CD14-positive monocyte (primary cell): Measurements from ENCODE around the gene RCCD1. TPM values are rescaled to one million over a fixed set of nuclear protein-coding genes. Genes with fewer than 3 reads are reported as not detected.

Source experiments
- DNase-seq, 3 donors: peaks; one replicate each; pipeline ENCODE4 v3.0.0-alpha.2; 2011 to 2022
- H2AFZ ChIP-seq: 2 replicates; pipeline ENCODE4 v1.6.0; 2012; ENCODE audit warnings: mild to moderate bottlenecking, low read depth, low read length, inconsistent platforms; ENCODE audit not compliant: insufficient read depth, poor library complexity, severe bottlenecking
- H3K27ac ChIP-seq, 2 donors: 1 replicate in 1 of 2; 2 replicates in 1 of 2; pipeline ENCODE4 v1.5.1; 2012 to 2013; ENCODE audit warnings: low read length in 2 of 2, control low read depth in 1 of 2, inconsistent platforms in 1 of 2, low read depth in 1 of 2, mild to moderate bottlenecking in 1 of 2
- H3K27me3 ChIP-seq, 2 donors: one replicate each; pipeline versions ENCODE4 v1.6.0 to v1.6.1; 2011 to 2013; ENCODE audit warnings: low read length in 2 of 2; ENCODE audit not compliant: control insufficient read depth in 2 of 2, insufficient read depth in 2 of 2
- H3K36me3 ChIP-seq, 2 donors: replicated peaks in 1 of 2; 1 replicate in 1 of 2; 2 replicates in 1 of 2; pipeline versions ENCODE4 v1.5.1 to v1.6.1; 2012 to 2013; ENCODE audit warnings: low read length in 2 of 2, control low read depth in 1 of 2, inconsistent platforms in 1 of 2, mild to moderate bottlenecking in 1 of 2; ENCODE audit not compliant: insufficient read depth in 2 of 2, control insufficient read depth in 1 of 2
- H3K4me1 ChIP-seq, 2 donors: 1 replicate in 1 of 2; 2 replicates in 1 of 2; pipeline versions ENCODE4 v1.5.1 to v1.6.1; 2012 to 2013; ENCODE audit warnings: low read length in 2 of 2, control low read depth in 1 of 2, inconsistent platforms in 1 of 2, mild to moderate bottlenecking in 1 of 2, moderate library complexity in 1 of 2; ENCODE audit not compliant: insufficient read depth in 2 of 2, control insufficient read depth in 1 of 2
- H3K4me2 ChIP-seq: replicated peaks from 2 replicates; pipeline ENCODE3; 2012; ENCODE audit warnings: low read length, moderate library complexity, mild to moderate bottlenecking; ENCODE audit not compliant: poor library complexity, severe bottlenecking; ENCODE audit errors: extremely low read depth
- H3K4me3 ChIP-seq, 3 experiments: fragments of 200-600 bp in 1 of 3; sonication (generic) in 1 of 3; replicated peaks in 1 of 3; 1 replicate in 2 of 3; 2 replicates in 1 of 3; pipeline ENCODE4 v1.5.1; 2011 to 2013; ENCODE audit warnings: low read length in 3 of 3, mild to moderate bottlenecking in 3 of 3, control low read depth in 2 of 3, low read depth in 2 of 3, inconsistent platforms in 1 of 3, moderate library complexity in 1 of 3
- H3K79me2 ChIP-seq: 2 replicates; pipeline ENCODE4 v1.6.0; 2012; ENCODE audit warnings: mild to moderate bottlenecking, control low read depth, inconsistent platforms, low read length, moderate library complexity; ENCODE audit not compliant: insufficient read depth
- H3K9ac ChIP-seq: 2 replicates; pipeline ENCODE4 v1.6.0; 2017; ENCODE audit warnings: low read length, mild to moderate bottlenecking; ENCODE audit not compliant: insufficient read depth, poor library complexity, severe bottlenecking
- H3K9me3 ChIP-seq, 2 donors: replicated peaks in 1 of 2; 1 replicate in 1 of 2; 2 replicates in 1 of 2; pipeline versions ENCODE4 v1.5.1 to v1.6.1; 2012 to 2013; ENCODE audit warnings: low read length in 2 of 2, control low read depth in 1 of 2; ENCODE audit not compliant: control insufficient read depth in 1 of 2, insufficient read depth in 1 of 2
- H4K20me1 ChIP-seq: 2 replicates; pipeline ENCODE4 v1.6.0; 2012; ENCODE audit warnings: mild to moderate bottlenecking, low read length, control low read depth, moderate library complexity; ENCODE audit not compliant: insufficient read depth
- H3K27ac Mint-ChIP-seq, 7 donors: one replicate each; pipeline ENCODE4 v1.8.0; 2020; ENCODE audit warnings: mild to moderate bottlenecking in 7 of 7, mixed read lengths in 7 of 7, moderate library complexity in 6 of 7, inconsistent platforms in 2 of 7
- H3K27me3 Mint-ChIP-seq, 3 donors: one replicate each; pipeline ENCODE4 v1.8.0; 2021 to 2022; ENCODE audit warnings: low read depth in 3 of 3, mild to moderate bottlenecking in 3 of 3, mixed read lengths in 3 of 3, moderate library complexity in 3 of 3, inconsistent platforms in 1 of 3
- H3K36me3 Mint-ChIP-seq, 2 donors: one replicate each; pipeline ENCODE4 v1.8.0; 2020; ENCODE audit warnings: mixed read lengths in 2 of 2, inconsistent platforms in 1 of 2, mild to moderate bottlenecking in 1 of 2
- H3K4me1 Mint-ChIP-seq: one replicate; pipeline ENCODE4 v1.8.0; 2020; ENCODE audit warnings: mild to moderate bottlenecking, mixed read lengths
- H3K4me3 Mint-ChIP-seq, 2 donors: one replicate each; pipeline ENCODE4 v1.8.0; 2020; ENCODE audit warnings: mild to moderate bottlenecking in 2 of 2, mixed read lengths in 2 of 2, moderate library complexity in 1 of 2
- H3K9me3 Mint-ChIP-seq, 7 donors: one replicate each; pipeline ENCODE4 v1.8.0; 2020 to 2022; ENCODE audit warnings: mixed read lengths in 7 of 7, mild to moderate bottlenecking in 6 of 7, moderate library complexity in 6 of 7, inconsistent platforms in 2 of 7
- CTCF ChIP-seq: fragments of 200-600 bp; IDR thresholded peaks from one replicate; pipeline ENCODE4 v1.8.0; 2022; ENCODE audit warnings: antibody characterized with exemption, mild to moderate bottlenecking
- WGBS: methylation state at CpG from one replicate; pipeline ENCODE4 v1.1.5; 2013; ENCODE audit warnings: missing lambda C conversion rate; ENCODE audit not compliant: insufficient coverage; 5-methylcytosine and 5-hydroxymethylcytosine counted together
- intact Hi-C, 2 donors: fragments of 100-400 bp; cut with micrococcal nuclease; formaldehyde crosslinking; loops; one replicate each; pipeline versions ENCODE4 v1.15.0 to v1.15.1; 2023
- polyA plus RNA-seq, 3 donors: library from polyadenylated mRNA; depleted of rRNA in 1 of 3; unstranded in 2 of 3; stranded (reverse) in 1 of 3; fragments of 300-500 nt in 2 of 3; fragments of >200 nt in 1 of 3; fragmentation: Illumina TruSeq in 2 of 3; gene quantifications; 1 replicate in 2 of 3; 2 replicates in 1 of 3; pipeline ENCODE4 v1.2.3, GENCODE V29; 2012 to 2021

RCCD1 gene
- polyA plus RNA-seq, 3 donors, result 1.2 to 2.8 (median 1.5) TPM

- Histone ChIP-seq H3K4me2 (no peak overlapping the region), H4K20me1 (peaks cover 42% of the 10 kb centered on the region), H2AFZ (no peak overlapping the region), H3K9me3 (no peaks in the 10 kb centered on the region), H3K79me2 (peaks cover 25% of the 10 kb centered on the region), H3K4me3 (no peak overlapping the region), H3K36me3 (peaks cover 54 to 58% of the 10 kb centered on the region in 2 donors), H3K27ac (no peak overlapping the region), H3K27me3 (no peaks in the 10 kb centered on the region), H3K4me1 (peaks cover 16 to 23% of the 10 kb centered on the region in 2 donors), H3K9ac (no peak overlapping the region)
- H3K27ac Mint-ChIP-seq, result no peak overlapping the region
- WGBS, result over 99% methylated on average over 26 of the region's 28 CpGs
- peaks cover 0 to 10% (median 7%) of the 10 kb centered on the region in 3 donors for H3K27me3 Mint-ChIP-seq
- intact Hi-C loops, result no loop called here
- no peak overlapping the region for H3K4me3 Mint-ChIP-seq
- H3K4me1 Mint-ChIP-seq, result peaks cover 25% of the 10 kb centered on the region
- TF ChIP-seq CTCF, result no peak
- no peaks in the 10 kb centered on the region for H3K9me3 Mint-ChIP-seq
- peaks cover 55 to 60% of the 10 kb centered on the region in 2 donors for H3K36me3 Mint-ChIP-seq
- DNase-seq, result no peak
Observed at GRCh38 chr15:90905306-90906180, 49.1 kb upstream of the RCCD1 start.

GRCh38 chr15:90906181-90906849 lies 48.4 kb upstream of the RCCD1 start:
- WGBS, result 98% methylated on average over 8 of the region's 11 CpGs
- intact Hi-C loops, result no loop called here
- no peak overlapping the region for H3K27ac Mint-ChIP-seq

More at GRCh38 chr15:90906181-90906849, 48.4 kb upstream of the RCCD1 start:
- Histone ChIP-seq H3K4me3 (no peak overlapping the region), H2AFZ (no peak overlapping the region), H3K9me3 (no peaks in the 10 kb centered on the region), H3K27me3 (no peaks in the 10 kb centered on the region), H3K79me2 (peaks cover 25% of the 10 kb centered on the region), H3K36me3 (peaks cover 62 to 65% of the 10 kb centered on the region in 2 donors), H3K4me2 (no peak overlapping the region), H3K4me1 (peaks cover 16 to 23% of the 10 kb centered on the region in 2 donors), H3K9ac (no peak overlapping the region), H4K20me1 (peaks cover 42% of the 10 kb centered on the region), H3K27ac (no peak overlapping the region)
- peaks cover 22% of the 10 kb centered on the region for H3K4me1 Mint-ChIP-seq
- TF ChIP-seq CTCF, result no peak
- no peak overlapping the region for H3K4me3 Mint-ChIP-seq
- H3K9me3 Mint-ChIP-seq, result no peaks in the 10 kb centered on the region
- H3K36me3 Mint-ChIP-seq, result peaks cover 63 to 68% of the 10 kb centered on the region in 2 donors
- no peak for DNase-seq
- H3K27me3 Mint-ChIP-seq, result peaks cover 0 to 10% (median 7%) of the 10 kb centered on the region in 3 donors
